ENCODE measurements around the gene ORC4.
A peak's percentile ranks its signal among the peaks of the same experiment; 100 is the strongest.

The ORC4 gene

DNA sequence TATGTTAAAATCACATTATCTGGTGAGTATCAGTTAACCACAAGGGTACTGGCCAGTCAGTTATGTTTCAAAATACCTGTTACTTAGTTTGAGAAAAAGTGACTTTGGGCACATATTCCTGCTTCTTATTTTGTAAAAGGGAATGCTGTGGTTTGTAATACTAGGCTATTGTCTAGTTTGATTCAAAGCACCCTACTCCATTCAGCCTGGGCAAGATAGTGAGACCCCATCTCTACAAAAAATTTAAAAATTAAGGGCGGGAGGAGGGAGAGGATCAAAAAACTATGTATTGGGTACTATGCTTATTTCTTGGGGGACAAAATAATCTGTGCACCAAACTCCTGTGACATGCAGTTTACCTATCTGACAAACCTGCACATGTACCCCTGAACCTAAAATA lies 19.2 kb upstream of the ORC4 start:
- Histone ChIP-seq H3K27me3 (ENCODE audit: low read depth, low read length) (no peaks in the 10 kb centered on the region), H3K4me3 (ENCODE audit: low read depth in 1 of 2, low read length in 2 of 2) (no peak overlapping the region), H3K36me3 (ENCODE audit: control insufficient read depth in 1 of 2, insufficient read depth in 2 of 2, low read length in 2 of 2) (no peaks in the 10 kb centered on the region), H3K9me3 (ENCODE audit: control insufficient read depth in 1 of 2, low read length in 2 of 2) (no peaks in the 10 kb centered on the region), H3K4me1 (ENCODE audit: control insufficient read depth in 1 of 2, insufficient read depth in 2 of 2, low read length in 2 of 2) (peaks cover 0 to 10% of the 10 kb centered on the region in 2 donors), H3K27ac (ENCODE audit: low read length) (no peak overlapping the region)

DNA sequence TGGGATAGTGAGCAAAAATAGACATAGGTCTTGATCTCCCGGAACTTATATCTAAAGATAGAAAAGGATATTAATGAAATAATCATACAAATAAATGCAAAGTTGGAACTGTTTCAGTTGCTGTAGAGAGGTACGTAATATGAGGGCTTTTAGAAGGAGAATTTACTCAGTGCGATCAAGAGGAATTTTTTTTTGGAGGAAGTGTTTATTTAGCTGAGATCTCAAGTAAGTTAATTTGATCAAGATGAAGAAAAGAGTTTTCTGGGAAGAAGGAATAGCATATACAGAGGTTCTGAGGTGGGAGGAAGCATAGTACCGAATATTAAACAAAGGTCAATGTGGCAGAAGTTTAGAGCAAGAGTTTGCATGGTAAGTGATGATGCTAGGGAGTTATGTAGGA lies 11.7 kb upstream of the ORC4 start:
- no peak overlapping the region for H3K4me3 ChIP-seq (ENCODE audit: low read depth in 1 of 2, low read length in 2 of 2)
- H3K36me3 ChIP-seq (ENCODE audit: control insufficient read depth in 1 of 2, insufficient read depth in 2 of 2, low read length in 2 of 2): peaks cover 0 to 3% of the 10 kb centered on the region in 2 donors
- H3K4me1 ChIP-seq (ENCODE audit: control insufficient read depth in 1 of 2, insufficient read depth in 2 of 2, low read length in 2 of 2): peaks cover 0 to 22% of the 10 kb centered on the region in 2 donors
- H3K27ac ChIP-seq (ENCODE audit: low read length): peak overlapping the region; percentile 1
- no peaks in the 10 kb centered on the region for H3K9me3 ChIP-seq (ENCODE audit: control insufficient read depth in 1 of 2, low read length in 2 of 2)
- H3K27me3 ChIP-seq (ENCODE audit: low read depth, low read length): no peaks in the 10 kb centered on the region

DNA sequence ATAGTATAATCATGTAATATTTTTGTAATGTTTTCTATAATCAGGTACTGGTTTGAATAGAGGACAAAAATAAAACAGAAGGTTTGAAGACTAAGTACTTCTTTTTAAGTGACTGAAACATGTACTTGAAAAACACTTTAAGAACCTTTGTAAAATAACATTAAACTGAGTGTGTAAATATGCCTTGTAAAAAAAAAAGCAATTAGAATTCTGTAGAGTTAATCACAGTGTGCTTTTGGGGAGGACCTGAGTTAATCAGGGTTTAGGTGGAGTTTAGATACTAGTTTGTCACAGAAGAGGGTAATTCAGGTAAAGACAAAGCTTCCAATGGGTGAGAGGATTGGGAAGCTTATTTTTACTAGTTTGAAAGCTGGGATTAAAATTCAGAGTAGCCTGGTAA lies 10.6 kb upstream of the ORC4 start:
- Histone ChIP-seq H3K27ac (ENCODE audit: low read length) (no peak overlapping the region), H3K27me3 (ENCODE audit: low read depth, low read length) (no peaks in the 10 kb centered on the region), H3K9me3 (ENCODE audit: control insufficient read depth in 1 of 2, low read length in 2 of 2) (no peaks in the 10 kb centered on the region), H3K36me3 (ENCODE audit: control insufficient read depth in 1 of 2, insufficient read depth in 2 of 2, low read length in 2 of 2) (peaks cover 0 to 3% of the 10 kb centered on the region in 2 donors), H3K4me3 (ENCODE audit: low read depth in 1 of 2, low read length in 2 of 2) (no peak overlapping the region), H3K4me1 (ENCODE audit: control insufficient read depth in 1 of 2, insufficient read depth in 2 of 2, low read length in 2 of 2) (peaks cover 0 to 18% of the 10 kb centered on the region in 2 donors)

DNA sequence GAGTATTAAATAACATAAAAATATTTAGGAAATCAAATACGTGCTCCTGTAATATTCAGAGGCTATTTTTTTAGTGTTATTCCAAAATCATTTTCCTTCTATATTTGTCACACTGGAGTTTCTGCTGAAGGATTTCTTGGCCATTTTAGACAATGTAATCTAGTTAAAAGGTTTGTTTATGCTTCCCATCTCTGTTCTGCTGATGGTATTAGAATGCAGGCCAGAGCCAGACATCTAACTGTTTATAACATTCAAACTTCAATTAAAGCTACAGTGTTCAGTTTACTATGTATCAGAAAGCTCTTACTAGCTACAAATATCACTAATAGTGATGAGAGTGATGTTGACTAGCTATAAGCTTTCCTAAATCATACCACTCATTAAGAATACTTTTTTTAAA lies 8.2 kb upstream of the ORC4 start:
- Histone ChIP-seq H3K27me3 (ENCODE audit: low read depth, low read length) (no peaks in the 10 kb centered on the region), H3K4me1 (ENCODE audit: control insufficient read depth in 1 of 2, insufficient read depth in 2 of 2, low read length in 2 of 2) (peaks cover 0 to 19% of the 10 kb centered on the region in 2 donors), H3K36me3 (ENCODE audit: control insufficient read depth in 1 of 2, insufficient read depth in 2 of 2, low read length in 2 of 2) (peaks cover 0 to under 1% of the 10 kb centered on the region in 2 donors), H3K4me3 (ENCODE audit: low read depth in 1 of 2, low read length in 2 of 2) (no peak overlapping the region), H3K9me3 (ENCODE audit: control insufficient read depth in 1 of 2, low read length in 2 of 2) (no peaks in the 10 kb centered on the region), H3K27ac (ENCODE audit: low read length) (no peak overlapping the region)

DNA sequence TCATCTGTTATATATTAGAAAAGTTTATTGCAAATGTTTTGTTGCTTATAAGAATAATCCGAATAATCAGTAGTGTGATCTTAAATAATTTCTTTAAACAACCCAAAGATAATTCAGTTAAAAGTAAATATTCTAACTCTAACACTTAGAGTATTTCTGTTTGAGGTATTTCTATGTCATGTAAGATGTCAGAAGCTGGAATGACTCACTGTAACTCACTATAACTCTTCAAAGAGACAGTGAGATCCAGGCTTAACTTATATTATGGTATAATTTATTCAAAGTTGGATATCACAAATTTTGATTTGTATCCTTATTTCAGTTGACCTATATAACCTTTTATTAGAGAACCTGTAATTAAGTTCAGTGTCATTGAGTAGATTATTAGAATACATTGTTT lies 7.3 kb upstream of the ORC4 start:
- Histone ChIP-seq H3K36me3 (ENCODE audit: control insufficient read depth in 1 of 2, insufficient read depth in 2 of 2, low read length in 2 of 2) (no peaks in the 10 kb centered on the region), H3K27me3 (ENCODE audit: low read depth, low read length) (no peaks in the 10 kb centered on the region), H3K9me3 (ENCODE audit: control insufficient read depth in 1 of 2, low read length in 2 of 2) (no peaks in the 10 kb centered on the region), H3K4me3 (ENCODE audit: low read depth in 1 of 2, low read length in 2 of 2) (no peak overlapping the region), H3K27ac (ENCODE audit: low read length) (no peak overlapping the region), H3K4me1 (ENCODE audit: control insufficient read depth in 1 of 2, insufficient read depth in 2 of 2, low read length in 2 of 2) (peaks cover 0 to 27% of the 10 kb centered on the region in 2 donors)

DNA sequence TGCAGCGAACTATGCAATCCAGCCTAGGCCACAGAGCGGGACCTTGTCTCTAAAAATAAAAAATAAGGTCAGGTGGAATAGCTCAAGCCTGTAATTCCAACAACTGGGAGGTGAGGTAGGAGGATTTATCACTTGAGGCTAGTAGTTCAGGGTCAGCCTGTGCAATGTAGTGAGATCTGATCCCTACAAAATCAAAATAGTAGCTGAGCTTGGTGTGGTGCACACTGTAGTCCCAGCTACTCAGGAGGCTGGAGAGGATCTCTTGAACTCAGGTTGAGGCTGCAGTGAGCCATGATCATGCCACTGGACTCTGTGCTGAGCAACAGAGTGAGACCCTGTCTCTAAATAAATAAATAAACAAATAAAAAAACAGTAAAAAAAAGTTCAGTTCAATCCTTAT lies 6.0 kb upstream of the ORC4 start:
- H3K27ac ChIP-seq (ENCODE audit: low read length): no peak overlapping the region

DNA sequence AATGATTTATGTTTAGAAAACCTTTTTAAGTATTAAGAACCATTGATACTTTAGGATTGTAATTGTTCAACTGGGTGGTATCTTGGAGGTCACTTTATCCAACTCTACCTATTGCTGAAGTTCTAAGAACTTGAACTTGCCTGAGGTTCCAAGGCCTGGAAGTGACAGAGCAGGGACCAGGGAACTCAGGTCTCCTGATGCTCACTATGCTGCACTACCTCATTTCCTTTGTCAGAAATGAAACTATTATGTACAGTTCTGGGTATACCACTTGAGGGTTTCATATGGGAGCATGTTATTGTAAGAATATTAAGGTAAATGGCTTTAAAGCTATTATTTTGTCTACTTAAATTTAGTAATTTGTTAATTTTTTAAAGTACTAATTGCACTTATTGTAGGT lies 3.3 kb upstream of the ORC4 start:
- Histone ChIP-seq H3K4me1 (ENCODE audit: control insufficient read depth in 1 of 2, insufficient read depth in 2 of 2, low read length in 2 of 2) (peaks cover 0 to 18% of the 10 kb centered on the region in 2 donors), H3K9me3 (ENCODE audit: control insufficient read depth in 1 of 2, low read length in 2 of 2) (no peaks in the 10 kb centered on the region), H3K4me3 (ENCODE audit: low read depth in 1 of 2, low read length in 2 of 2) (no peak overlapping the region), H3K27me3 (ENCODE audit: low read depth, low read length) (no peaks in the 10 kb centered on the region), H3K27ac (ENCODE audit: low read length) (no peak overlapping the region), H3K36me3 (ENCODE audit: control insufficient read depth in 1 of 2, insufficient read depth in 2 of 2, low read length in 2 of 2) (no peaks in the 10 kb centered on the region)

More for the DNA sequence above, 6.0 kb upstream of the ORC4 start:
- H3K36me3 ChIP-seq (ENCODE audit: control insufficient read depth in 1 of 2, insufficient read depth in 2 of 2, low read length in 2 of 2): no peaks in the 10 kb centered on the region
- H3K4me3 ChIP-seq (ENCODE audit: low read depth in 1 of 2, low read length in 2 of 2): no peak overlapping the region
- no peaks in the 10 kb centered on the region for H3K27me3 ChIP-seq (ENCODE audit: low read depth, low read length)
- peaks cover 0 to 17% of the 10 kb centered on the region in 2 donors for H3K4me1 ChIP-seq (ENCODE audit: control insufficient read depth in 1 of 2, insufficient read depth in 2 of 2, low read length in 2 of 2)
- no peaks in the 10 kb centered on the region for H3K9me3 ChIP-seq (ENCODE audit: control insufficient read depth in 1 of 2, low read length in 2 of 2)

DNA sequence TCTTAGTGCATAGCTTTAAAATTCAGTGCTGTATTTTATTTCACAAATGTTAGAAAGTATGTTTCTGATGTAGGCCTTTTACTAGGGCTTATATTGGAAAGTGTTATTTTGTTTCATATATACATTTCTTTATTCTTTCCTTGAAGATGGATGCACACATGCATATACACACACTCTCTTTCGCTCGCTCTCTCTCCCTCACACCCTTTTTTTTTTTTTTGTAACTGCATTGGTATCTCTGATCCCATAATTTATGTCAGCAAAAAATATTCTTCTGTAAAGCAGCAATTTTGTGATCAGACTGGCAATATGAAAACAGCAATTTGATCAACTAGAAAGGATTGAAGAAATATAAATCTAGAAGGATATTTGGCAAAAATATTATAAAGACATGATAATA lies 2.3 kb upstream of the ORC4 start:
- Histone ChIP-seq H3K27me3 (ENCODE audit: low read depth, low read length) (no peaks in the 10 kb centered on the region), H3K9me3 (ENCODE audit: control insufficient read depth in 1 of 2, low read length in 2 of 2) (no peaks in the 10 kb centered on the region), H3K27ac (ENCODE audit: low read length) (no peak overlapping the region), H3K4me1 (ENCODE audit: control insufficient read depth in 1 of 2, insufficient read depth in 2 of 2, low read length in 2 of 2) (peaks cover 0 to 22% of the 10 kb centered on the region in 2 donors), H3K36me3 (ENCODE audit: control insufficient read depth in 1 of 2, insufficient read depth in 2 of 2, low read length in 2 of 2) (no peaks in the 10 kb centered on the region), H3K4me3 (ENCODE audit: low read depth in 1 of 2, low read length in 2 of 2) (peak overlapping the region; percentile 92 to 94)

DNA sequence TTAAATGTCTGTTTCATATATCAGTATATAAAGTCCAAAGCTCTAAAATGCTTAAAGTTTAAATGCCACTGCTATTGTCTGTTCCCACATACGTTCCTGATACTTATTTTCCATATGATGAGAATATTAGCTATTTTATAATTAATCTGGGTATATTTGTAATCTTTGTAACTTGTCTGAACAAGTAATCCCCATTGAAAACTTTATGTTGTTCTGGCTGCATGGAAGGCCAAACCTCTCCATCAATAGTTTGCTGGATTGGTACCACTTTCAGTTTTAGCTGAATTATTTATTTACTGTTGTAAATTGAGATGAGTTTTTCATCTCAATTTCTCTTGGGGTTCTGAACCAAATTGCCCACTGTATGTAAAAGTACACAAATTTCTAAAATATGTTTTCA lies 1.8 kb upstream of the ORC4 start:
- Histone ChIP-seq H3K4me3 (ENCODE audit: low read depth in 1 of 2, low read length in 2 of 2) (peak overlapping the region; percentile 92 to 94), H3K36me3 (ENCODE audit: control insufficient read depth in 1 of 2, insufficient read depth in 2 of 2, low read length in 2 of 2) (no peaks in the 10 kb centered on the region), H3K27ac (ENCODE audit: low read length) (peak overlapping the region; percentile 93), H3K9me3 (ENCODE audit: control insufficient read depth in 1 of 2, low read length in 2 of 2) (no peaks in the 10 kb centered on the region), H3K27me3 (ENCODE audit: low read depth, low read length) (no peaks in the 10 kb centered on the region), H3K4me1 (ENCODE audit: control insufficient read depth in 1 of 2, insufficient read depth in 2 of 2, low read length in 2 of 2) (peaks cover 0 to 22% of the 10 kb centered on the region in 2 donors)

DNA sequence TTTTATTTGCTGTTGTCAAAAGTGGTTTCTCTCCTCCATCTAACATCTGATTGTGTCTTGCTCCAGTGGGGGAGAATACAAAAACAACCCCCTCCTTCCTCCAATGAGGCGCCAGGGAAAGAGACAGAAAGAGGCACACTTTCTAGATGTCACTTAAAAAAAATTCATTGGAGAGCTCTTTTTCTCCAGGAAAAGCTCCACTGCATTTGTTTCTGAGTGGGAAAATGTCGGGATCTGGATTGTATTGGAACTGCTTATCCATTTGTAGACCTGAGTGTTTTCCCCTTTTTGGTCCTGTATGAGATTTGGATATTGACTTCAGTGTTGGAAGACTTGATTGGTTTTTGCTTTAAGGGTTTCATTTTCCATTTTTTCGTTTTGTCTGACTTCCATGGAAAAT lies 1.3 kb upstream of the ORC4 start:
- peak overlapping the region; percentile 93 for H3K27ac ChIP-seq (ENCODE audit: low read length)
- peak overlapping the region; percentile 92 to 94 for H3K4me3 ChIP-seq (ENCODE audit: low read depth in 1 of 2, low read length in 2 of 2)
- H3K4me1 ChIP-seq (ENCODE audit: control insufficient read depth in 1 of 2, insufficient read depth in 2 of 2, low read length in 2 of 2): peaks cover 0 to 22% of the 10 kb centered on the region in 2 donors
- H3K9me3 ChIP-seq (ENCODE audit: control insufficient read depth in 1 of 2, low read length in 2 of 2): no peaks in the 10 kb centered on the region
- no peaks in the 10 kb centered on the region for H3K27me3 ChIP-seq (ENCODE audit: low read depth, low read length)
- no peaks in the 10 kb centered on the region for H3K36me3 ChIP-seq (ENCODE audit: control insufficient read depth in 1 of 2, insufficient read depth in 2 of 2, low read length in 2 of 2)

DNA sequence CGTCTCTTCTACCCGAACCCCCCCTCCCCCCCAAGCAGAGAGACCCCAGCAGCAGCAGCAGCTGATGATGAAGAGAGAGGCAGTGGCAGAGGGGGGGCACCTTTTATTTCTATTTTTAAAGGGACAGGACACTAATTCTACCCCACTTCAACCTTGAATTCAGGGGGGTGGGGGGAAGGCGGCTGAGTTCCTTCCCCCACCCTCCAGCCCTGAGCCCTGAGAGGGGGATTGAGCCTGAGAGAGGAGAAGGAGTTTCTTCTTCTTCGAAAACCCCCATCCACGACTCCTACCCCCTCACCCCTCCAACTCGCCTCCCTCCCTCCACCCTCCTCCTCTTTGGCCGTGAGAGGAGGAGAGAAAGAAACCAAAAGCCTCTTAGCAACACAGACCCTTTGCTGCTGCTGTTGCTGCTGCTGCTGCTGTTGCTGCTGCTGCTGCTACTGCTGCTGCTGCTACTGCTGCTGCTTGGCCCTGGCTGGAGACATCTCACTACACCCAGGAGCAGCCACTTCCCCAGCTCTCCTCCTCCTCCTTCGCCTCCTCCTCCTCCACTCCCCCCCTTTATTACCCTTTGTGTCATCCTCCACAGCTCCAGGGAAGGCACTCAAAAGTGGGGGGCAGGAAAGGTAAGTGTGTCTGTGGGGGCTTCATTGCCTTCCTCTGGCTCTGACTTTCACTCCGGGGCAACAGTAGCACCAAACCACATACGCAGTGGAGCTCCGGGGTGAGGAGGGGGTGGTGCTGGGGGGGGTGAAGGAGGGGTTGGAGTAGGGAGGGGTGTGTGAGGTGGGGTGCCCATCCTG lies 723 bp upstream of the ORC4 start, which contains the start of gene MBD5:
MBD5 (plus strand) TSS at position 33 of the 803 bp plus-strand sequence.
- peaks cover 0 to 22% of the 10 kb centered on the region in 2 donors for H3K4me1 ChIP-seq (ENCODE audit: control insufficient read depth in 1 of 2, insufficient read depth in 2 of 2, low read length in 2 of 2)
- no peaks in the 10 kb centered on the region for H3K9me3 ChIP-seq (ENCODE audit: control insufficient read depth in 1 of 2, low read length in 2 of 2)
- H3K36me3 ChIP-seq (ENCODE audit: control insufficient read depth in 1 of 2, insufficient read depth in 2 of 2, low read length in 2 of 2): no peaks in the 10 kb centered on the region
- peak within 1 kb of the TSS; percentile 92 to 94 for H3K4me3 ChIP-seq (ENCODE audit: low read depth in 1 of 2, low read length in 2 of 2)
- H3K27ac ChIP-seq (ENCODE audit: low read length): peak within 1 kb of the TSS; percentile 93
- no peaks in the 10 kb centered on the region for H3K27me3 ChIP-seq (ENCODE audit: low read depth, low read length)

DNA sequence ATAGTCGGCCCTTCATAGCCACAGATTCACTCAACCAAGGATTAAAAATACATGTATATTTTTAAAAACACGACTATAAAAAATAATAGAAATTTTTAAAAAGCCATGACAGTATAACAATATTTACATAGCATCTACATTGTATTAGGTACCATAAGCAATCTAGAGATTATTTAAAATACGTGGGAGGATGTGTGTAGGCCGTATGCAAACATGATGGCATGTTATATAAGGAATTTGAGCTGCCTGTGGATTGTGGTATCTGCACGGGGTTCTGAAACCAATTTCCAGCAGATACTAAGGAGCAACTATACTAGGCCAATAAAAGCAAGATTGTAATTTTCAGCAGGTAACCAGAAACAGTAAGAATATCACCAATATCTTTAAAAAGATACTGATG lies 5.9 kb downstream of the ORC4 start:
- H3K4me1 ChIP-seq (ENCODE audit: control insufficient read depth in 1 of 2, insufficient read depth in 2 of 2, low read length in 2 of 2): peaks cover 0 to 11% of the 10 kb centered on the region in 2 donors
- H3K27me3 ChIP-seq (ENCODE audit: low read depth, low read length): no peaks in the 10 kb centered on the region
- H3K9me3 ChIP-seq (ENCODE audit: control insufficient read depth in 1 of 2, low read length in 2 of 2): no peaks in the 10 kb centered on the region
- H3K36me3 ChIP-seq (ENCODE audit: control insufficient read depth in 1 of 2, insufficient read depth in 2 of 2, low read length in 2 of 2): no peaks in the 10 kb centered on the region
- no peak overlapping the region for H3K4me3 ChIP-seq (ENCODE audit: low read depth in 1 of 2, low read length in 2 of 2)
- no peak overlapping the region for H3K27ac ChIP-seq (ENCODE audit: low read length)
